ENCODE results near the gene SLC7A6. TPM values are rescaled to one million over a fixed set of nuclear protein-coding genes. Genes with fewer than 3 reads are reported as not detected.

The SLC7A6 gene
- total and polyA plus RNA-seq, 2 donors, result 14.0 to 16.9 TPM

DNA sequence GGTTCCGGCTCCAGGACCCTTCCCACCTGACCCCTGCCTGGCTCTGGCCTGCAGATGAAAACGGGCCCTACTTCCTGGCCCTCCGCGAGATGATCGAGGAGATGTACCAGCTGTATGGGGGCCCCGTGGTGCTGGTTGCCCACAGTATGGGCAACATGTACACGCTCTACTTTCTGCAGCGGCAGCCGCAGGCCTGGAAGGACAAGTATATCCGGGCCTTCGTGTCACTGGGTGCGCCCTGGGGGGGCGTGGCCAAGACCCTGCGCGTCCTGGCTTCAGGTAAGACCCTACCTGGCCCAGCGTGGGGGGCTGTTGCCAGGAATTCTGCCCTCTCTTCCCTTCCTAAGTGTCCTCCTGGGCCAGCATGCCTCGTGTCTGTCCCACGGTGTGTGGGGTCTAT lies 8.6 kb upstream of the SLC7A6 start:
- Histone ChIP-seq H3K36me3 (ENCODE audit: insufficient read depth) (peaks cover 2% of the 10 kb centered on the region), H3K27ac (ENCODE audit: low read depth) (no peak overlapping the region), H3K4me3 (ENCODE audit: low read depth, low read length) (no peak overlapping the region), H3K4me1 (ENCODE audit: insufficient read depth) (no peaks in the 10 kb centered on the region)
- 93% methylated on average over 18 of the region's 18 CpGs for WGBS
- DNase-seq (ENCODE audit: extremely low spot score), result no peak

DNA sequence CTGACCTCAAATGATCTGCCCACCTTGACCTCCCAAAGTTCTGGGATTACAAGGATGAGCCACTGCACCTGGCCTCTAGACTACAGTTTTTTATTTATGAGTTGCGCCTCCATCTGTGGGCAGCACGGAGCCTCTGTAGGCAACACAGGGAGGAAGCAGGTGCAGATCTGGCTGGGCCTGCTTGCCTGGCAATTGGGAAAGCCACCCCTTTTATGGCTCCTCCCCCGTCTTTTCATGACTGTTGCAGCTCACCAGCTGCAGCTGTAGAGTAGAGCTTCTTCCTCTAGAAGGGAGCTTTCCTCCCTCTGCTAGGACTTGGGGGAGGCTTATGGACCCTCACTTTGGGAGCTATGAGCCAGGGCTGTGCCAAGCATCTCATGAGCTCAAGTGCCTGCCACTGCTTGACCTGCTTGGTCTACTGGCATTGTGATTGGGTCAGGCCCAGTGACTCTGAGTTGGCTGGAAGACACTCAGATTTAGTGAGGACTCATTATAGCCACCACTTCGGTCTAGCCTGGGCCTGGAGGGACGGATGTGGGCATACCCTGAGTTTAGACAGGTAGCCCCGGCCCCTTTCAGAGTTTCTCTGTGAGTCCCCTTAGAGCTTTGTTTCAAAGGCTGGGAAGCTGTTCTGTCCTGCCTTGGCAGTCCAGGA lies 6.9 kb upstream of the SLC7A6 start:
- Histone ChIP-seq H3K27ac (ENCODE audit: low read depth) (peak overlapping the region; percentile 38), H3K4me1 (ENCODE audit: insufficient read depth) (no peaks in the 10 kb centered on the region), H3K4me3 (ENCODE audit: low read depth, low read length) (no peak overlapping the region), H3K36me3 (ENCODE audit: insufficient read depth) (peaks cover 2% of the 10 kb centered on the region)
- 75% methylated on average over 6 of the region's 6 CpGs for WGBS
- no peak for DNase-seq (ENCODE audit: extremely low spot score)

DNA sequence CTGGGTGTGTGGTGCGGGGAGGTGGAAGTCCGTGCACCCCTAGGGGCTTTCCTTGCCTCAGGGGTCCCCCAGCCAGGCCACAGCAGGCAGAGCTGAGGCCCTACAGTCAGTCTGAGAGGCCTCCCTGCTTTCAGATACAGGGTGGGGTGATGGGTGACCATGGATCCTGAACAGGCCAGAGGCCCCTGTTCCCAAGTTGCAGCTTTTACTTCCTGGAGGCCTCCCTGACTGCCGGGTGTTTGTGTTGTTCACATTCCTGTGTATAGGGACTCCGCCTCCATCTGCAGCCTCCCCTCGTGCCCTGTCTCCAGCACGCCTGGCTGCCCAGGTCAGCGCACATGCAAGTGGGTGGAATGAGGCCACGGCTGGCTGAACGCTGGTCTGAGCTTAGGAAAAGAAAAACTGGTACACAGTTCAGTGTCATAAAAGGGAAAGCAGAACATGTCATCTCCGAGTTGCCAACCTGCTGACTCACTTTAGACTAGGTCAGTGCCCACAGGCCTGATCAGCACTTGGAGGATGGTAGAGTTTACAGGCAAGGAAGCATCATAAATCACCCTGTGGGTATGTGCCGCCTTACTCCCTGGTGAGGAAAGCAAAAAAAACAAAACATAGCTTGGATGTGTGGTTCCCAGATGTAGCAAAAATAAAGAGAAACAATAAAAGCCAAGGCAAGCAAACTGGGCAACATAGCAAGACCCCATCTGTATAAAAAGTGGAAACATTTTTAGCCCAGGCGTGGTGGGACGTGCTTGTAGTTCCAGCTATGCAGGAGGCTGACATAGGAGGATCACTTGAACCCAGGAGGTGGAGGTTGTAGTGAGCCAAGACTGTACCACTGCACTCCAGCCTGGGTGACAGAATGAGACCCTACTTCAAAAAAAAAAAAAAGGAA lies 6.2 kb upstream of the SLC7A6 start:
- no peak for DNase-seq (ENCODE audit: extremely low spot score)

DNA sequence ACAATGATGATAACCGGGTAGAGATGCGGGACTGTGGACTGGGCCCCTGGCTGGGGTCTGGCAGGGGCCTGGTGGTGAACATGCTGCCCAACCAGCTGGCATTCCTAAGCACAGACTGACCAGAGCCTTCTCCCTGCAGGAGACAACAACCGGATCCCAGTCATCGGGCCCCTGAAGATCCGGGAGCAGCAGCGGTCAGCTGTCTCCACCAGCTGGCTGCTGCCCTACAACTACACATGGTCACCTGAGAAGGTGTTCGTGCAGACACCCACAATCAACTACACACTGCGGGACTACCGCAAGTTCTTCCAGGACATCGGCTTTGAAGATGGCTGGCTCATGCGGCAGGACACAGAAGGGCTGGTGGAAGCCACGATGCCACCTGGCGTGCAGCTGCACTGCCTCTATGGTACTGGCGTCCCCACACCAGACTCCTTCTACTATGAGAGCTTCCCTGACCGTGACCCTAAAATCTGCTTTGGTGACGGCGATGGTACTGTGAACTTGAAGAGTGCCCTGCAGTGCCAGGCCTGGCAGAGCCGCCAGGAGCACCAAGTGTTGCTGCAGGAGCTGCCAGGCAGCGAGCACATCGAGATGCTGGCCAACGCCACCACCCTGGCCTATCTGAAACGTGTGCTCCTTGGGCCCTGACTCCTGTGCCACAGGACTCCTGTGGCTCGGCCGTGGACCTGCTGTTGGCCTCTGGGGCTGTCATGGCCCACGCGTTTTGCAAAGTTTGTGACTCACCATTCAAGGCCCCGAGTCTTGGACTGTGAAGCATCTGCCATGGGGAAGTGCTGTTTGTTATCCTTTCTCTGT lies 5.1 kb upstream of the SLC7A6 start:
- Histone ChIP-seq H3K27ac (ENCODE audit: low read depth) (no peak overlapping the region), H3K4me3 (ENCODE audit: low read depth, low read length) (no peak overlapping the region), H3K36me3 (ENCODE audit: insufficient read depth) (peaks cover 2% of the 10 kb centered on the region), H3K4me1 (ENCODE audit: insufficient read depth) (no peaks in the 10 kb centered on the region)
- WGBS, result 91% methylated on average over 27 of the region's 27 CpGs
- DNase-seq (ENCODE audit: extremely low spot score), result no peak

More for the DNA sequence above, 6.2 kb upstream of the SLC7A6 start:
- peak overlapping the region; percentile 38 for H3K27ac ChIP-seq (ENCODE audit: low read depth)
- WGBS, result 63% methylated on average over 13 of the region's 13 CpGs
- no peak overlapping the region for H3K4me3 ChIP-seq (ENCODE audit: low read depth, low read length)
- H3K36me3 ChIP-seq (ENCODE audit: insufficient read depth), result peaks cover 2% of the 10 kb centered on the region
- H3K4me1 ChIP-seq (ENCODE audit: insufficient read depth), result no peaks in the 10 kb centered on the region

DNA sequence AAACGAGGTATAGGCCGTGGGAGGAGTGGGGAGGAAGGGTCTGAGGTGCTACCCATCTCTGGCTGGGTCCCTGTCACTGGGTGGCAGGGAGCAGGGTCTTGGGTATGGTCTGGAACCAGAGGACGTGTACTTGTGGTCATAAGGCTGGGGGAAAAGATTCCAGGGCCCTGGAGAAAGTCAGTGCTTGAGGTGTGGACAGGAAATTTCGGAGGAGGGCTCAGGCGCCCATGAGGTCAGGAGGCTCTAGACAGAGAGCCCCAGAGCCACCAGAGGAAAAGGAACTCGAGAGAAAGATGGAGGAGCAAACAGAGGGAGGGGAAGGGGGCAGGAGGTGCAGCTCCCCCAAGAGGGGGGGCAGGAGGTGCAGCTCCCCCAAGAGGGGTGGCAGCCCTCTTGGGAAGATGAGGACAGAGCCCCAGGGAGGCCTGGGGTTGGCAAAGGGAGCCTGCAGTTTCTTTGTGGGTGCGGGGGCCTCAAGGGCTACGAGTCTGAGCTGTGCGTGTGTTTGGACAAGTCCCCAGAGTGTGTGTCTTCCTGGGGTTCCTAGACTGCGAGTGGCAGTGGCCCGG lies 683 bp upstream of the SLC7A6 start:
- Histone ChIP-seq H3K27ac (ENCODE audit: low read depth) (peak overlapping the region; percentile 90), H3K4me1 (ENCODE audit: insufficient read depth) (no peaks in the 10 kb centered on the region), H3K36me3 (ENCODE audit: insufficient read depth) (no peaks in the 10 kb centered on the region), H3K4me3 (ENCODE audit: low read depth, low read length) (peak overlapping the region; percentile 80)
- WGBS, result 36% methylated on average over 11 of the region's 11 CpGs
- DNase-seq (ENCODE audit: extremely low spot score), result no peak

DNA sequence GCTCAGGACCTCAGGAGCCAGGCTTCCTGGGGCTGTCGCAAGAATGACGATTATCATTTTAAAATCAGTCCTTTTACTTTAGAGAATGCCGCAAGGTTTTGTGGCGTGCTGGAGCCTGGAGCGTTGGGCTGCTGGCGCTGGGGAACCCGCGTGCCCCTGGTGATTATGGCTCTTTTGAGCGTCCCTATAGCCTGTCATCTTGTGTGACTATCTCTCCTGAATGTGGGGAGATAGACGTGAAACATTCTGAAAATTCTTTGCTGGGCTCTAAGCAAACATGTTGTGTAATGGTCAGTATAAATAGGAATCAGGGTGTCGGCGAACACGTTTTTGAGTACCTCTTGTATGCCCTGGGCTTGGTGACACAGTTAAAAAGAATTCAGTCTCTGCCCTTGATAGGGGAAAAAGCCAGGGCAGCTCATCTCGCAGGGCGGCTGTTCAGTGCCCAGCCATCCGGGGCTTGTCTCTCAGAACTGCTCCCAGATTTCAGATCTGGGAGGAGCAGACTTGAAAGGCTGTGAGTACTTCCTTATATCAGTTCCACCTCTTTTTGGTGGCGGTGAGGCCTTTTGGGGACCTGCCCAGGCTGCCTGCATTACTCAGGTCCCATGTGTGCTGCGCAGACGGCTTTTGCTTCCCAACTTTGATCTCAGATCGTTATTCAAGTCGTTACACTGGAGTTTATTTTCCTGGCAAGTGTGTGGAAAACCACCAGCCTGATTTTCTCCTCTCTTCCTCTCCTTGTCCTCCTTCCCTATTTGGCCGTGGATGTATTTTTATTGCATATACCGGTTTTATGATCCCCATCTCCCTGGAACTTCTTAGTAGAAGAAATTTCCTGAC lies 973 bp downstream of the SLC7A6 start:
- DNase-seq (ENCODE audit: extremely low spot score), result no peak
- Histone ChIP-seq H3K4me3 (ENCODE audit: low read depth, low read length) (peak overlapping the region; percentile 80), H3K36me3 (ENCODE audit: insufficient read depth) (no peaks in the 10 kb centered on the region), H3K4me1 (ENCODE audit: insufficient read depth) (no peaks in the 10 kb centered on the region), H3K27ac (ENCODE audit: low read depth) (peak overlapping the region; percentile 72)
- WGBS, result 3% methylated on average over 23 of the region's 23 CpGs

DNA sequence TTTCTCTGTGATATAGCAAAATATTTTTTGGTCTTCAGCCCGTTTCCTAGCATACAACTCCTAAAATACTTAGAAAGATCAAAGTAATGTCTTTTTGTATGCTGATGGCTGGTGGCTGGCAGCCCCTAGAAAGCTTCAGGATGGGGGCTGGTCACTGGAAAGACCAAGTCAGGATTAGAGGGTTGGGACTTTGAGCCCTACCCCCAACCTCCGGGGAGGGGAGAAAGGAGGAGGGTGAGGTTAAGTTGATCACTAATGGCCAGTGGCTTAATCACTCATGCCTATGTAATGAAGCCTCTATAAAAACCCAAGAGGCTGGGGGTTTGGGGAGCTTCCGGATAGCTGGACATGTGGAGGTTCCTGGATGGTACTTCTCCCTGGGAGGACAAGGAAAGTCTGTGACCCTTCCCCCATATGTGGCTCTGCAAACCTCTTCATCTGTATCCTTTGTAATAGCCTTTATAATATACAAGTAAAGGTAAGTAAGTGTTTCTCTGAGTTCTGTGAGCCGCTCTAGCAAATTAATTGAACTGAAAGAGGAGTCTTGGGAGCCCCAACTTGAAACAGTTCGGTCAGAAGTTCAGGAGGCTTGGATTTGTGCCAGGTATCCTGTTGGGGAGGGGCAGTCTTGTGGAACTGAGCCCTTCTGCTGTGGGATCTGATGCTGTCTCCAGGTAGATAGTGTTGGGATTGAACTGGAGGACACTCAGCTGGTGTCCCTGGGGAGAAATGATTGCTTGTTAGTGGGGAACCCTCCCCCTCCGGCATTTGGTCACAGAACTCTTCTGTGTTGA lies 3.5 kb downstream of the SLC7A6 start:
- 62% methylated on average over 6 of the region's 6 CpGs for WGBS
- Histone ChIP-seq H3K27ac (ENCODE audit: low read depth) (no peak overlapping the region), H3K4me1 (ENCODE audit: insufficient read depth) (no peaks in the 10 kb centered on the region), H3K36me3 (ENCODE audit: insufficient read depth) (no peaks in the 10 kb centered on the region), H3K4me3 (ENCODE audit: low read depth, low read length) (no peak overlapping the region)
- no peak for DNase-seq (ENCODE audit: extremely low spot score)

DNA sequence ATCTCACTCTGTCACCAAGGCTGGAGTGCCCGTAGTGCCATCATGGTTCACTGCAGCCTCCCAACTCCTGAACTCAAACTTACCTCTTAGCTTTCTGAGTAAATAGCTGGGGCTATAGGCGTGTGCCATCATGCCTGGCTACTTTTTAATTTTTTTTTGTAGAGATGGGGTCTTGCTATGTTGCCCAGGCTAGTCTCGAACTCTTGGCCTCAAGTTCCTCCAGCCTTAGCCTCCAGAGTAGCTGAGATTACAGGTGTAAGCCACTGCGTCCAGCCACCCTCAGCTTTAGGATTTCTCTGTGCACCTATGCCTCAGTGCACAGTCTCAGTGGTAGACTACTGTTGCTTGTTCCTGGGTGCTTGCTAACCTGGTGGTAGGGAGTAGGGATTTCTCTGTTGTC lies 5.5 kb downstream of the SLC7A6 start:
- no peak for DNase-seq (ENCODE audit: extremely low spot score)
- no peaks in the 10 kb centered on the region for H3K36me3 ChIP-seq (ENCODE audit: insufficient read depth)
- WGBS, result 98% methylated on average over 4 of the region's 4 CpGs
- no peaks in the 10 kb centered on the region for H3K4me1 ChIP-seq (ENCODE audit: insufficient read depth)
- no peak overlapping the region for H3K4me3 ChIP-seq (ENCODE audit: low read depth, low read length)
- H3K27ac ChIP-seq (ENCODE audit: low read depth), result no peak overlapping the region

DNA sequence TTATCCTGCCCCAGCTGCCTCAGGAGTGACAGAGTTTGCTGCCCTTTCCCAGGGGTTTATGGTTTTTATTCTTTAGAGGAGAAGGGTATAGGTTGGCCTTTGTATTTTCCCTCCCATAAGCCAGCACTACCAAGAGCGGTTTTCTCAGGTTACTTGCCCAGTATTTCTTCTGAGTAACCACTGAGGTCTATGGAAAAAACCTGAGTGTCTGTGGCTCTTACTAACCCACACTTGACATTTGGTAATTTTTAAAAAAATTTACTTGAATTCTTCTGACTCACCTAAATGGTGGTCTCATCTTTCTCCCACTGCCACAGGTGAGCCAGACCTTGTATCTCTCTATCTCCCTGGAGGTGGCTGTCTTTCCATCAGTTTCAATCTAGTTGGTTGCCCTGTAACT lies 6.0 kb downstream of the SLC7A6 start:
- 51% methylated on average over 1 of the region's 1 CpG for WGBS
- no peak overlapping the region for H3K4me3 ChIP-seq (ENCODE audit: low read depth, low read length)
- no peak for DNase-seq (ENCODE audit: extremely low spot score)
- H3K36me3 ChIP-seq (ENCODE audit: insufficient read depth), result no peaks in the 10 kb centered on the region
- H3K27ac ChIP-seq (ENCODE audit: low read depth), result no peak overlapping the region
- H3K4me1 ChIP-seq (ENCODE audit: insufficient read depth), result no peaks in the 10 kb centered on the region

DNA sequence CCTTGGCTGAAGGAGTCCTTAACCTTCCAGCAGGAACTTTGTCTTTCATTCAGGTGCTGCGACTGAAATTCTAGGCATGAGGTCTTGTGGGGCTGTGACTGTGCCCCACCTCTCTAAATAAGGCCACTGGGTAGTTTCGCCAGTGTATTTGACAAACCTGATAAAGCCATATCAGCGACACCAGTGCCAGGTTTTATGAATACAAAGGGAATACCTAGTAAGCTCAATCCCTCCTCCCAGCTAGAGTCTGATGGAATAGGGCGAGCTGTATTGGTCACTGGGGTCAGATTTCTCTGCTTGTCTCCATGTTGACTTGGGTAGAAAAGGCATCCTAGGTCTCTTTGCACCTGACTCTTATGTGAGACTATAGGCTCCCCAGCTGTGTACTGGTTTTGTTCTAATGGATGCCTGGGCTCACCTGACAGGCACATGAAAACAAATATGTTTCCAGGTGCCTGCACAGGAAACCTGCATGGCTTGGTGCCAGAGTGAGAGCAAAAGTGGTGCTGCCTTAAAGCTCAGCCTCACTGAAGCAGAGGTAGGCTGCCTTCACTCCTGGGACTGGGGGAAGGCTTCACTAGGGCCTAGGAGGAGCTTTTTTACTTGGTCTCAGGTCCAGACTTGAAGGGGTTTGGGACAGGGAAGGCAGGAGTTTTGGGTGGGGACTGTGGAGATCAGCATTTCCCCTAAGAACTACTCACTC lies 8.3 kb downstream of the SLC7A6 start:
- 95% methylated on average over 4 of the region's 4 CpGs for WGBS
- Histone ChIP-seq H3K36me3 (ENCODE audit: insufficient read depth) (no peaks in the 10 kb centered on the region), H3K4me1 (ENCODE audit: insufficient read depth) (no peaks in the 10 kb centered on the region), H3K27ac (ENCODE audit: low read depth) (no peak overlapping the region), H3K4me3 (ENCODE audit: low read depth, low read length) (no peak overlapping the region)
- DNase-seq (ENCODE audit: extremely low spot score), result no peak

DNA sequence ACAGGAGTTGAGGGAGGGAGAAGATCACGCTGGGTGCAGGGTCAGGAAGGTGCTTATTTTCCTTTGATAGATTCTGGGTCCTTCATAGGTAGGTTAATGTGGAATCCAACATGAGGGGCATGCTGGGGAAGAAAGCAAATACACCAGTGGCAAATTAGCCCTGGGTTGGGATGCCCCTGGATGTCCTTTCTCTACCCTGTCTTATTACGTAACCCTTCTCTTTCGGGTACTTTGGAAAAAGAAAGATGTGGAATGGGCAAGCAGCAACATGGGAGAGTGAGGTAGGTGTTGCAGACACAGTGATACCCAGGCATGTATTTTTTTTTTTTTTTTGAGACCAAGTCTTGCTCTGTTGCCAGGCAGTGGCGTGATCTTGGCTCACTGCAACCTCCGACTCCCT lies 9.1 kb downstream of the SLC7A6 start:
- no peak overlapping the region for H3K4me3 ChIP-seq (ENCODE audit: low read depth, low read length)
- H3K4me1 ChIP-seq (ENCODE audit: insufficient read depth), result no peaks in the 10 kb centered on the region
- 96% methylated on average over 5 of the region's 5 CpGs for WGBS
- H3K27ac ChIP-seq (ENCODE audit: low read depth), result no peak overlapping the region
- no peak for DNase-seq (ENCODE audit: extremely low spot score)
- no peaks in the 10 kb centered on the region for H3K36me3 ChIP-seq (ENCODE audit: insufficient read depth)

DNA sequence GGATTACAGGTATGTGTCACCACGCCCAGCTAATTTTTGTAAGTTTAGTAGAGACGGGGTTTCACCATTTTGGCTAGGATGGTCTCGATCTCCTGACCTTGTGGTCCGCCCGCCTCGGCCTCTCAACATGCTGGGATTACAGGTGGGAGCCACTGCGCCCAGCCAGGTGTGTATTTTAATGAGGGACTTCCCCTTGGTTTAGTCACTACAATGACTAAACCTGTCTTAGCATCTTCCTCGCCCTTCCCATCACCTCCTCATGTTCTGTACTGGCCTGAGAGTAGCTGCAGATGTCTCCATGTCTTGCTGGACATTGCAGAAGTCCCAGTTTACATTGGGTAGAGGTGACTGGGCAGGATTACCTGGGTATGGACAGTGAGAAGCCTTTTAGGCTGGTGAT lies 9.6 kb downstream of the SLC7A6 start:
- no peaks in the 10 kb centered on the region for H3K36me3 ChIP-seq (ENCODE audit: insufficient read depth)
- H3K4me3 ChIP-seq (ENCODE audit: low read depth, low read length), result no peak overlapping the region
- no peaks in the 10 kb centered on the region for H3K4me1 ChIP-seq (ENCODE audit: insufficient read depth)
- no peak overlapping the region for H3K27ac ChIP-seq (ENCODE audit: low read depth)
- DNase-seq (ENCODE audit: extremely low spot score), result no peak
- 95% methylated on average over 8 of the region's 8 CpGs for WGBS

All from urinary bladder (tissue), 4 donors.